HL-60 (cell line): Measurements from ENCODE around the gene KCNQ1OT1.

Experiments used
- DNase-seq, 2 experiments: peaks; one replicate each; pipeline ENCODE4 v3.0.0-alpha.2; 2010 to 2020; ENCODE audit warnings: low read depth in 1 of 2, low spot score in 1 of 2
- H3K27ac ChIP-seq: fragments of 250-450 bp; sonication (Bioruptor Pico); replicated peaks from 2 replicates; pipeline ENCODE4 v1.5.1; 2020; ENCODE audit warnings: mild to moderate bottlenecking, moderate library complexity
- H3K27me3 ChIP-seq: fragments of 250-450 bp; sonication (Bioruptor Pico); 2 replicates; pipeline ENCODE4 v1.5.1; 2021; ENCODE audit warnings: mild to moderate bottlenecking, moderate library complexity; ENCODE audit not compliant: insufficient read depth, poor library complexity, severe bottlenecking
- H3K4me3 ChIP-seq: replicated peaks from 2 replicates; pipeline ENCODE4 v1.5.1; 2011; ENCODE audit warnings: mild to moderate bottlenecking, control low read depth, low read length; ENCODE audit not compliant: insufficient read depth
- GABPA ChIP-seq: IDR thresholded peaks from 2 replicates; pipeline ENCODE4 v1.6.1; 2012; ENCODE audit warnings: low read depth
- POLR2AphosphoS5 ChIP-seq: IDR thresholded peaks from 2 replicates; pipeline ENCODE4 v1.6.1; 2012; ENCODE audit warnings: low read depth
- REST ChIP-seq: IDR thresholded peaks from 2 replicates; pipeline ENCODE4 v1.6.1; 2012; ENCODE audit warnings: low read depth; ENCODE audit not compliant: insufficient replicate concordance
- SPI1 ChIP-seq: IDR thresholded peaks from 2 replicates; pipeline ENCODE4 v1.6.1; 2012; ENCODE audit warnings: low read depth, mild to moderate bottlenecking, borderline replicate concordance
- TF ChIP-seq, protein P1 (sequence below): IDR thresholded peaks from one replicate; pipeline ENCODE4 v1.5.1; 2011; ENCODE audit warnings: low read length, control low read depth, inconsistent platforms; ENCODE audit not compliant: insufficient read depth

The KCNQ1OT1 gene

DNA sequence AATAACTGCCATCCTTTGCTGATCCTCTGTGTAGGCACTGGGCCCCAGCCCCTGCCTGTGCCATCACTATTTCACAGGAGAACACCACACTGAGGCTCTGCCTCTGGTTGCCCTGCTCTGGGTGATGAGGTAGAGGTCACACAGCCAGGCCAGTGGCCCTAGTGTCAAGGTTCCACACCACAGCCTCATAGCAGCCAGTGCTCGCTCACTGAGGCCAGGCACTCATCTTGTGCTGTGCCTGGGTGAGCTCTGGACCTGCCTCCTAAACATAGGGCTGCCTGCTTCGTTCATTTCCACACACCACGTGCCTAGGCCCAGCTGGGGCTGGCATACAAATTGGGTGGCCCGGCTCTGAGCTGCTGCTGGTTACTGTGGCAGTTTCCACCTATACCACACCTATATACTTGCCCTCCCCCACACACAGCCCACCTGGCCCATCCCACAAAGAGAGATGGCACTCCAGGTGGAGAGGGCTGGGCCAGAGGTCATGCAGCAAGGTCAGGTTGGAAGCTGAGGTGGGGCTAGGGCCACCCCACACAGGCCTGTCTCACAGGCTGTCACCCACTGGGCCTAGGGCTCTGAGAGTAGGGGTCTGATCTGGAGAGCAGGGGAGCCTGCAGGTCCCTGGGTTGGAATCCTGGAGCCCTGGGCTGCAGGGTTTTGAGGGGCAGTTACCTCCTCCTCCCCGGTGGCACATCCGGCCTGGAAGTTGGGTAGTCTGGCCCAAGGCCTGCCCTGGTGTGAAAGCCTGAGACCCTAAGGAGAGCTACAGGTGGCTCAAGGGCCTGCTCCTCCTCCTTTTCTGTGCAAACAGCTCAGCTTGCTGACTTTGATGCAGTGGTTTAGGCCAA is 11.2 kb downstream of the KCNQ1OT1 start:
- no peak for TF ChIP-seq REST
- TF ChIP-seq SPI1 = no peak
- TF ChIP-seq, protein P1, sequence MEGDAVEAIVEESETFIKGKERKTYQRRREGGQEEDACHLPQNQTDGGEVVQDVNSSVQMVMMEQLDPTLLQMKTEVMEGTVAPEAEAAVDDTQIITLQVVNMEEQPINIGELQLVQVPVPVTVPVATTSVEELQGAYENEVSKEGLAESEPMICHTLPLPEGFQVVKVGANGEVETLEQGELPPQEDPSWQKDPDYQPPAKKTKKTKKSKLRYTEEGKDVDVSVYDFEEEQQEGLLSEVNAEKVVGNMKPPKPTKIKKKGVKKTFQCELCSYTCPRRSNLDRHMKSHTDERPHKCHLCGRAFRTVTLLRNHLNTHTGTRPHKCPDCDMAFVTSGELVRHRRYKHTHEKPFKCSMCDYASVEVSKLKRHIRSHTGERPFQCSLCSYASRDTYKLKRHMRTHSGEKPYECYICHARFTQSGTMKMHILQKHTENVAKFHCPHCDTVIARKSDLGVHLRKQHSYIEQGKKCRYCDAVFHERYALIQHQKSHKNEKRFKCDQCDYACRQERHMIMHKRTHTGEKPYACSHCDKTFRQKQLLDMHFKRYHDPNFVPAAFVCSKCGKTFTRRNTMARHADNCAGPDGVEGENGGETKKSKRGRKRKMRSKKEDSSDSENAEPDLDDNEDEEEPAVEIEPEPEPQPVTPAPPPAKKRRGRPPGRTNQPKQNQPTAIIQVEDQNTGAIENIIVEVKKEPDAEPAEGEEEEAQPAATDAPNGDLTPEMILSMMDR = no peak
- TF ChIP-seq GABPA = no peak
- TF ChIP-seq POLR2AphosphoS5 = no peak
- H3K27me3 ChIP-seq = no peaks in the 10 kb centered on the region
- H3K4me3 ChIP-seq = no peak overlapping the region
- H3K27ac ChIP-seq = no peak overlapping the region
- DNase-seq = no peak

- H3K27ac ChIP-seq = no peak overlapping the region
- H3K27me3 ChIP-seq = no peaks in the 10 kb centered on the region
- DNase-seq = no peak
- no peak overlapping the region for H3K4me3 ChIP-seq
- TF ChIP-seq GABPA (no peak), POLR2AphosphoS5 (no peak), SPI1 (no peak), REST (no peak)
- TF ChIP-seq, protein P1 = no peak
Measured at GRCh38 chr11:2687782-2688191, 12.0 kb downstream of the KCNQ1OT1 start.

- Histone ChIP-seq H3K4me3 (no peak overlapping the region), H3K27me3 (no peaks in the 10 kb centered on the region), H3K27ac (no peak overlapping the region)
- DNase-seq = no peak
- TF ChIP-seq REST (no peak), POLR2AphosphoS5 (no peak), GABPA (no peak)
Measured at GRCh38 chr11:2687223-2687530, 12.6 kb downstream of the KCNQ1OT1 start.
